ENCODE data around the gene ACACB.

Gene ACACB

GRCh38 chr12:109209082-109209481 lies 92.7 kb downstream of the ACACB start:
- H3K36me3 Mint-ChIP-seq = no peaks in the 10 kb centered on the region
- CTCF ChIA-PET = no interaction called here
- no peak overlapping the region for H3K4me3 Mint-ChIP-seq

GRCh38 chr12:109212460-109213115 lies 96.2 kb downstream of the ACACB start:
- CTCF ChIA-PET = no interaction called here
- no peak for DNase-seq
- Mint-ChIP-seq H3K27me3 (no peaks in the 10 kb centered on the region), H3K4me1 (no peaks in the 10 kb centered on the region), H3K9me3 (no peaks in the 10 kb centered on the region), H3K4me3 (no peak overlapping the region), H3K27ac (no peak overlapping the region), H3K36me3 (no peaks in the 10 kb centered on the region)

More at GRCh38 chr12:109209082-109209481, 92.7 kb downstream of the ACACB start:
- DNase-seq = no peak
- Mint-ChIP-seq H3K9me3 (no peaks in the 10 kb centered on the region), H3K4me1 (no peaks in the 10 kb centered on the region), H3K27me3 (no peaks in the 10 kb centered on the region), H3K27ac (no peak overlapping the region)

- H3K9me3 Mint-ChIP-seq = no peaks in the 10 kb centered on the region
These were observed 97.7 kb downstream of the ACACB start for GRCh38 chr12:109214131-109214530.

GRCh38 chr12:109218996-109219395 lies 102.6 kb downstream of the ACACB start:
- no peak overlapping the region for H3K4me3 Mint-ChIP-seq
- H3K4me1 Mint-ChIP-seq = no peaks in the 10 kb centered on the region
- H3K9me3 Mint-ChIP-seq = no peaks in the 10 kb centered on the region
- no peak for DNase-seq
- CTCF ChIA-PET = no interaction called here
- no peaks in the 10 kb centered on the region for H3K36me3 Mint-ChIP-seq
- H3K27me3 Mint-ChIP-seq = no peaks in the 10 kb centered on the region
- H3K27ac Mint-ChIP-seq = no peak overlapping the region

More at GRCh38 chr12:109214131-109214530, 97.7 kb downstream of the ACACB start:
- Mint-ChIP-seq H3K4me3 (no peak overlapping the region), H3K27me3 (no peaks in the 10 kb centered on the region), H3K4me1 (no peaks in the 10 kb centered on the region), H3K27ac (no peak overlapping the region), H3K36me3 (no peaks in the 10 kb centered on the region)
- no peak for DNase-seq
- CTCF ChIA-PET = no interaction called here

GRCh38 chr12:109219938-109220337 lies 103.6 kb downstream of the ACACB start:
- H3K4me3 Mint-ChIP-seq = no peak overlapping the region
- H3K36me3 Mint-ChIP-seq = no peaks in the 10 kb centered on the region
- H3K27ac Mint-ChIP-seq = no peak overlapping the region
- no peaks in the 10 kb centered on the region for H3K27me3 Mint-ChIP-seq
- no peak for DNase-seq
- CTCF ChIA-PET = no interaction called here
- H3K4me1 Mint-ChIP-seq = no peaks in the 10 kb centered on the region
- H3K9me3 Mint-ChIP-seq = no peaks in the 10 kb centered on the region

GRCh38 chr12:109221277-109221931 lies 105.0 kb downstream of the ACACB start:
- CTCF ChIA-PET = interaction anchor here (0.6 kb wide), 1 partner anchor 772 kb away, joined by 3 read pairs; no protein-coding TSS in a partner anchor
- H3K27me3 Mint-ChIP-seq = no peaks in the 10 kb centered on the region

GRCh38 chr12:109222062-109222461 lies 105.7 kb downstream of the ACACB start:
- H3K27ac Mint-ChIP-seq = no peak overlapping the region
- no peak for DNase-seq
- no peaks in the 10 kb centered on the region for H3K27me3 Mint-ChIP-seq
- no peaks in the 10 kb centered on the region for H3K9me3 Mint-ChIP-seq
- CTCF ChIA-PET = interaction anchor here (0.6 kb wide), 1 partner anchor 772 kb away, joined by 3 read pairs; no protein-coding TSS in a partner anchor
- no peaks in the 10 kb centered on the region for H3K36me3 Mint-ChIP-seq
- H3K4me1 Mint-ChIP-seq = no peaks in the 10 kb centered on the region
- H3K4me3 Mint-ChIP-seq = no peak overlapping the region

More at GRCh38 chr12:109221277-109221931, 105.0 kb downstream of the ACACB start:
- DNase-seq = no peak
- Mint-ChIP-seq H3K4me1 (no peaks in the 10 kb centered on the region), H3K9me3 (no peaks in the 10 kb centered on the region), H3K4me3 (no peak overlapping the region), H3K27ac (no peak overlapping the region), H3K36me3 (no peaks in the 10 kb centered on the region)

GRCh38 chr12:109222496-109222895 lies 106.1 kb downstream of the ACACB start:
- CTCF ChIA-PET = no interaction called here
- no peak for DNase-seq
- Mint-ChIP-seq H3K4me1 (no peaks in the 10 kb centered on the region), H3K4me3 (no peak overlapping the region), H3K9me3 (no peaks in the 10 kb centered on the region), H3K36me3 (no peaks in the 10 kb centered on the region), H3K27ac (no peak overlapping the region), H3K27me3 (no peaks in the 10 kb centered on the region)

GRCh38 chr12:109223211-109223610 lies 106.8 kb downstream of the ACACB start:
- CTCF ChIA-PET = no interaction called here
- Mint-ChIP-seq H3K4me3 (no peak overlapping the region), H3K27ac (no peak overlapping the region), H3K9me3 (no peaks in the 10 kb centered on the region), H3K27me3 (no peaks in the 10 kb centered on the region), H3K4me1 (no peaks in the 10 kb centered on the region), H3K36me3 (no peaks in the 10 kb centered on the region)
- no peak for DNase-seq

- Mint-ChIP-seq H3K36me3 (no peaks in the 10 kb centered on the region), H3K27me3 (no peaks in the 10 kb centered on the region), H3K4me3 (no peak overlapping the region), H3K4me1 (no peaks in the 10 kb centered on the region), H3K27ac (no peak overlapping the region), H3K9me3 (no peaks in the 10 kb centered on the region)
- CTCF ChIA-PET = interaction anchor here (1.0 kb wide), 1 partner anchor 112 kb away, joined by 3 read pairs; no protein-coding TSS in a partner anchor
- DNase-seq = no peak
These were observed 107.5 kb downstream of the ACACB start for GRCh38 chr12:109223868-109224267.

GRCh38 chr12:109228664-109229063 lies 112.3 kb downstream of the ACACB start:
- Mint-ChIP-seq H3K9me3 (no peaks in the 10 kb centered on the region), H3K27ac (no peak overlapping the region), H3K27me3 (no peaks in the 10 kb centered on the region), H3K36me3 (no peaks in the 10 kb centered on the region), H3K4me3 (no peak overlapping the region), H3K4me1 (no peaks in the 10 kb centered on the region)
- CTCF ChIA-PET = no interaction called here
- no peak for DNase-seq

GRCh38 chr12:109230193-109230592 lies 113.8 kb downstream of the ACACB start:
- Mint-ChIP-seq H3K4me3 (no peak overlapping the region), H3K36me3 (no peaks in the 10 kb centered on the region), H3K27ac (no peak overlapping the region), H3K4me1 (no peaks in the 10 kb centered on the region), H3K9me3 (no peaks in the 10 kb centered on the region), H3K27me3 (no peaks in the 10 kb centered on the region)
- CTCF ChIA-PET = no interaction called here
- no peak for DNase-seq

GRCh38 chr12:109232731-109233130 lies 116.3 kb downstream of the ACACB start:
- Mint-ChIP-seq H3K27ac (no peak overlapping the region), H3K4me3 (no peak overlapping the region), H3K9me3 (no peaks in the 10 kb centered on the region), H3K27me3 (no peaks in the 10 kb centered on the region), H3K4me1 (no peaks in the 10 kb centered on the region), H3K36me3 (no peaks in the 10 kb centered on the region)
- DNase-seq = no peak
- CTCF ChIA-PET = no interaction called here

GRCh38 chr12:109234012-109234411 lies 117.6 kb downstream of the ACACB start:
- Mint-ChIP-seq H3K27ac (no peak overlapping the region), H3K4me3 (no peak overlapping the region), H3K27me3 (no peaks in the 10 kb centered on the region), H3K4me1 (no peaks in the 10 kb centered on the region), H3K36me3 (no peaks in the 10 kb centered on the region), H3K9me3 (no peaks in the 10 kb centered on the region)
- DNase-seq = no peak
- CTCF ChIA-PET = no interaction called here

- H3K4me3 Mint-ChIP-seq = no peak overlapping the region
- H3K27me3 Mint-ChIP-seq = no peaks in the 10 kb centered on the region
- no peak for DNase-seq
- no peaks in the 10 kb centered on the region for H3K4me1 Mint-ChIP-seq
- CTCF ChIA-PET = no interaction called here
- no peaks in the 10 kb centered on the region for H3K36me3 Mint-ChIP-seq
- no peak overlapping the region for H3K27ac Mint-ChIP-seq
- H3K9me3 Mint-ChIP-seq = no peaks in the 10 kb centered on the region
These were observed 119.9 kb downstream of the ACACB start for GRCh38 chr12:109236257-109236656.

Data from activated naive CD4-positive, alpha-beta T cell treated with anti-CD3 and anti-CD28 coated beads, Interleukin-2, amount 10 ng/mL, durations not matched to agents 7 days and 5 days (primary cell).